ENCODE measurements around the gene RALGAPA2. TPM values are rescaled to one million over a fixed set of nuclear protein-coding genes. Genes with fewer than 3 reads are reported as not detected.

The RALGAPA2 gene
- polyA plus RNA-seq, 4 donors: 7.6 to 34.3 (median 17.7) TPM

- no peaks in the 10 kb centered on the region for H3K9me3 ChIP-seq (ENCODE audit: control insufficient read depth in 2 of 2, insufficient read depth in 1 of 2, low read depth in 1 of 2, low read length in 1 of 2)
- no peak overlapping the region for H3K27ac ChIP-seq (ENCODE audit: low read depth in 1 of 3, low read length in 2 of 3)
- 7 to 46% (median 26%) methylated on average over 6 of the region's 6 CpGs for WGBS, 3 donors
- DNase-seq: peak; percentile 82 to 87
- peaks cover 0 to 10% (median 3%) of the 10 kb centered on the region in 3 donors for H3K36me3 ChIP-seq (ENCODE audit: control insufficient read depth in 3 of 3, insufficient read depth in 2 of 3, low read depth in 1 of 3, low read length in 3 of 3)
- FAIRE-seq: no peak
- H3K27me3 ChIP-seq (ENCODE audit: control insufficient read depth in 3 of 3, insufficient read depth in 3 of 3, low read length in 3 of 3): no peaks in the 10 kb centered on the region
- no peaks in the 10 kb centered on the region for H3K4me1 ChIP-seq (ENCODE audit: control insufficient read depth in 3 of 3, insufficient read depth in 2 of 3, low read depth in 1 of 3, low read length in 2 of 3)
- no peak overlapping the region for H3K4me3 ChIP-seq (ENCODE audit: low read depth in 1 of 3, low read length in 3 of 3)
Observed at GRCh38 chr20:20410678-20411077, 301.8 kb downstream of the RALGAPA2 start.

GRCh38 chr20:20409331-20409730, 303.1 kb downstream of the RALGAPA2 start:
- H3K9me3 ChIP-seq (ENCODE audit: control insufficient read depth in 2 of 2, insufficient read depth in 1 of 2, low read depth in 1 of 2, low read length in 1 of 2): no peaks in the 10 kb centered on the region
- DNase-seq: no peak
- WGBS, 3 donors: 96 to 99% (median 97%) methylated on average over 4 of the region's 4 CpGs
- peaks cover 0 to 14% (median 3%) of the 10 kb centered on the region in 3 donors for H3K36me3 ChIP-seq (ENCODE audit: control insufficient read depth in 3 of 3, insufficient read depth in 2 of 3, low read depth in 1 of 3, low read length in 3 of 3)
- no peak overlapping the region for H3K27ac ChIP-seq (ENCODE audit: low read depth in 1 of 3, low read length in 2 of 3)
- H3K4me3 ChIP-seq (ENCODE audit: low read depth in 1 of 3, low read length in 3 of 3): no peak overlapping the region
- no peaks in the 10 kb centered on the region for H3K27me3 ChIP-seq (ENCODE audit: control insufficient read depth in 3 of 3, insufficient read depth in 3 of 3, low read length in 3 of 3)
- FAIRE-seq: no peak
- no peaks in the 10 kb centered on the region for H3K4me1 ChIP-seq (ENCODE audit: control insufficient read depth in 3 of 3, insufficient read depth in 2 of 3, low read depth in 1 of 3, low read length in 2 of 3)

GRCh38 chr20:20407891-20408805, 304.3 kb downstream of the RALGAPA2 start:
- FAIRE-seq (no peak), DNase-seq (peak in 1 of 2 donors; percentile 10)

GRCh38 chr20:20406306-20406705, 306.1 kb downstream of the RALGAPA2 start:
- 86 to 94% (median 88%) methylated on average over 2 of the region's 2 CpGs for WGBS, 3 donors
- H3K27ac ChIP-seq (ENCODE audit: low read depth in 1 of 3, low read length in 2 of 3): no peak overlapping the region
- H3K4me3 ChIP-seq (ENCODE audit: low read depth in 1 of 3, low read length in 3 of 3): no peak overlapping the region
- no peaks in the 10 kb centered on the region for H3K9me3 ChIP-seq (ENCODE audit: control insufficient read depth in 2 of 2, insufficient read depth in 1 of 2, low read depth in 1 of 2, low read length in 1 of 2)
- FAIRE-seq: no peak
- no peaks in the 10 kb centered on the region for H3K27me3 ChIP-seq (ENCODE audit: control insufficient read depth in 3 of 3, insufficient read depth in 3 of 3, low read length in 3 of 3)
- H3K36me3 ChIP-seq (ENCODE audit: control insufficient read depth in 3 of 3, insufficient read depth in 2 of 3, low read depth in 1 of 3, low read length in 3 of 3): peaks cover 0 to 29% (median 0%) of the 10 kb centered on the region in 3 donors
- DNase-seq: no peak
- H3K4me1 ChIP-seq (ENCODE audit: control insufficient read depth in 3 of 3, insufficient read depth in 2 of 3, low read depth in 1 of 3, low read length in 2 of 3): no peaks in the 10 kb centered on the region

More at GRCh38 chr20:20407891-20408805, 304.3 kb downstream of the RALGAPA2 start:
- Histone ChIP-seq H3K4me3 (ENCODE audit: low read depth in 1 of 3, low read length in 3 of 3) (no peak overlapping the region), H3K36me3 (ENCODE audit: control insufficient read depth in 3 of 3, insufficient read depth in 2 of 3, low read depth in 1 of 3, low read length in 3 of 3) (peaks cover 0 to 22% (median 3%) of the 10 kb centered on the region in 3 donors), H3K9me3 (ENCODE audit: control insufficient read depth in 2 of 2, insufficient read depth in 1 of 2, low read depth in 1 of 2, low read length in 1 of 2) (no peaks in the 10 kb centered on the region), H3K27me3 (ENCODE audit: control insufficient read depth in 3 of 3, insufficient read depth in 3 of 3, low read length in 3 of 3) (no peaks in the 10 kb centered on the region), H3K27ac (ENCODE audit: low read depth in 1 of 3, low read length in 2 of 3) (no peak overlapping the region), H3K4me1 (ENCODE audit: control insufficient read depth in 3 of 3, insufficient read depth in 2 of 3, low read depth in 1 of 3, low read length in 2 of 3) (no peaks in the 10 kb centered on the region)
- 63 to 73% (median 71%) methylated on average over 6 of the region's 6 CpGs for WGBS, 3 donors

- Histone ChIP-seq H3K36me3 (ENCODE audit: control insufficient read depth in 3 of 3, insufficient read depth in 2 of 3, low read depth in 1 of 3, low read length in 3 of 3) (peaks cover 0 to 29% (median 0%) of the 10 kb centered on the region in 3 donors), H3K9me3 (ENCODE audit: control insufficient read depth in 2 of 2, insufficient read depth in 1 of 2, low read depth in 1 of 2, low read length in 1 of 2) (no peaks in the 10 kb centered on the region), H3K4me3 (ENCODE audit: low read depth in 1 of 3, low read length in 3 of 3) (no peak overlapping the region), H3K27ac (ENCODE audit: low read depth in 1 of 3, low read length in 2 of 3) (no peak overlapping the region), H3K4me1 (ENCODE audit: control insufficient read depth in 3 of 3, insufficient read depth in 2 of 3, low read depth in 1 of 3, low read length in 2 of 3) (no peaks in the 10 kb centered on the region), H3K27me3 (ENCODE audit: control insufficient read depth in 3 of 3, insufficient read depth in 3 of 3, low read length in 3 of 3) (no peaks in the 10 kb centered on the region)
- WGBS, 3 donors: 88 to 91% (median 88%) methylated on average over 10 of the region's 10 CpGs
- DNase-seq (no peak), FAIRE-seq (no peak)
Observed at GRCh38 chr20:20405623-20406022, 306.8 kb downstream of the RALGAPA2 start.

GRCh38 chr20:20404633-20405032, 307.8 kb downstream of the RALGAPA2 start:
- Histone ChIP-seq H3K4me1 (ENCODE audit: control insufficient read depth in 3 of 3, insufficient read depth in 2 of 3, low read depth in 1 of 3, low read length in 2 of 3) (peaks cover 0 to 6% (median 3%) of the 10 kb centered on the region in 3 donors), H3K4me3 (ENCODE audit: low read depth in 1 of 3, low read length in 3 of 3) (no peak overlapping the region), H3K36me3 (ENCODE audit: control insufficient read depth in 3 of 3, insufficient read depth in 2 of 3, low read depth in 1 of 3, low read length in 3 of 3) (peaks cover 0 to 34% (median 0%) of the 10 kb centered on the region in 3 donors), H3K9me3 (ENCODE audit: control insufficient read depth in 2 of 2, insufficient read depth in 1 of 2, low read depth in 1 of 2, low read length in 1 of 2) (no peaks in the 10 kb centered on the region), H3K27me3 (ENCODE audit: control insufficient read depth in 3 of 3, insufficient read depth in 3 of 3, low read length in 3 of 3) (no peaks in the 10 kb centered on the region), H3K27ac (ENCODE audit: low read depth in 1 of 3, low read length in 2 of 3) (no peak overlapping the region)
- WGBS, 3 donors: 92 to 93% (median 93%) methylated on average over 5 of the region's 5 CpGs
- FAIRE-seq (no peak), DNase-seq (no peak)

- 89 to 92% (median 92%) methylated on average over 3 of the region's 3 CpGs for WGBS, 3 donors
- FAIRE-seq: no peak
Observed at GRCh38 chr20:20401991-20402390, 310.5 kb downstream of the RALGAPA2 start.

GRCh38 chr20:20399531-20400500, 312.6 kb downstream of the RALGAPA2 start:
- no peak for FAIRE-seq
- DNase-seq: peak; percentile 42 to 51
- WGBS, 3 donors: 68 to 84% (median 78%) methylated on average over 13 of the region's 13 CpGs
- no peak overlapping the region for H3K4me3 ChIP-seq (ENCODE audit: low read depth in 1 of 3, low read length in 3 of 3)
- H3K36me3 ChIP-seq (ENCODE audit: control insufficient read depth in 3 of 3, insufficient read depth in 2 of 3, low read depth in 1 of 3, low read length in 3 of 3): peaks cover 0 to 60% (median 0%) of the 10 kb centered on the region in 3 donors
- no peaks in the 10 kb centered on the region for H3K9me3 ChIP-seq (ENCODE audit: control insufficient read depth in 2 of 2, insufficient read depth in 1 of 2, low read depth in 1 of 2, low read length in 1 of 2)
- H3K27ac ChIP-seq (ENCODE audit: low read depth in 1 of 3, low read length in 2 of 3): no peak overlapping the region
- peaks cover 0 to 10% (median 3%) of the 10 kb centered on the region in 3 donors for H3K4me1 ChIP-seq (ENCODE audit: control insufficient read depth in 3 of 3, insufficient read depth in 2 of 3, low read depth in 1 of 3, low read length in 2 of 3)
- no peaks in the 10 kb centered on the region for H3K27me3 ChIP-seq (ENCODE audit: control insufficient read depth in 3 of 3, insufficient read depth in 3 of 3, low read length in 3 of 3)

More at GRCh38 chr20:20401991-20402390, 310.5 kb downstream of the RALGAPA2 start:
- no peak for DNase-seq
- Histone ChIP-seq H3K4me1 (ENCODE audit: control insufficient read depth in 3 of 3, insufficient read depth in 2 of 3, low read depth in 1 of 3, low read length in 2 of 3) (peaks cover 0 to 10% (median 3%) of the 10 kb centered on the region in 3 donors), H3K27me3 (ENCODE audit: control insufficient read depth in 3 of 3, insufficient read depth in 3 of 3, low read length in 3 of 3) (no peaks in the 10 kb centered on the region), H3K9me3 (ENCODE audit: control insufficient read depth in 2 of 2, insufficient read depth in 1 of 2, low read depth in 1 of 2, low read length in 1 of 2) (no peaks in the 10 kb centered on the region), H3K27ac (ENCODE audit: low read depth in 1 of 3, low read length in 2 of 3) (no peak overlapping the region), H3K4me3 (ENCODE audit: low read depth in 1 of 3, low read length in 3 of 3) (no peak overlapping the region), H3K36me3 (ENCODE audit: control insufficient read depth in 3 of 3, insufficient read depth in 2 of 3, low read depth in 1 of 3, low read length in 3 of 3) (peaks cover 0 to 47% (median 0%) of the 10 kb centered on the region in 3 donors)
